GM10248 (cell line): ENCODE measurements around the gene VGLL2.

Source experiments
- CTCF ChIA-PET: fragments of 300-600 bp; sonication (Branson Sonifier 250); formaldehyde crosslinking; extraction: SDS; loops from one replicate; lab custom pipeline; 2021; ENCODE audit warnings: antibody characterized with exemption; lab: Yijun Ruan, JAX
- POLR2A ChIA-PET: fragments of 350-650 bp; sonication (Branson Sonifier 250); formaldehyde crosslinking; extraction: SDS; loops from one replicate; lab custom pipeline; 2020; ENCODE audit warnings: antibody characterized with exemption; lab: Yijun Ruan, JAX
- DNase-seq: peaks from one replicate; pipeline ENCODE4 v3.0.0; 2012; ENCODE audit errors: extremely low spot score
- CTCF ChIP-seq: IDR thresholded peaks from 2 replicates; pipeline ENCODE4 v1.5.1; 2012; ENCODE audit warnings: mild to moderate bottlenecking, low read depth; ENCODE audit errors: extremely low read depth, missing control alignments, control extremely low read depth

Gene VGLL2

GRCh38 chr6:117298941-117299340, 33.6 kb downstream of the VGLL2 start:
- ChIA-PET CTCF (interaction anchor here (1.2 kb wide), 1 partner anchor 18 kb away, joined by 3 read pairs; no protein-coding TSS in a partner anchor), POLR2A (no interaction called here)
- no peak for DNase-seq
- TF ChIP-seq CTCF: no peak

- no peak for TF ChIP-seq CTCF
- CTCF ChIA-PET: interaction anchor here (1.0 kb wide), 1 partner anchor 23 kb away, joined by 3 read pairs; no protein-coding TSS in a partner anchor
- DNase-seq: no peak
- POLR2A ChIA-PET: no interaction called here
These were observed 38.0 kb downstream of the VGLL2 start for GRCh38 chr6:117303323-117303722.

GRCh38 chr6:117304446-117304845, 39.1 kb downstream of the VGLL2 start:
- DNase-seq: no peak
- CTCF ChIA-PET: interaction anchor here (1.0 kb wide), 1 partner anchor 22 kb away, joined by 3 read pairs; no protein-coding TSS in a partner anchor
- POLR2A ChIA-PET: no interaction called here
- no peak for TF ChIP-seq CTCF

- no peak for TF ChIP-seq CTCF
- ChIA-PET POLR2A (no interaction called here), CTCF (no interaction called here)
- no peak for DNase-seq
These were observed 41.0 kb downstream of the VGLL2 start for GRCh38 chr6:117306227-117306790.

GRCh38 chr6:117307655-117308054, 42.3 kb downstream of the VGLL2 start:
- no peak for TF ChIP-seq CTCF
- POLR2A ChIA-PET: no interaction called here
- CTCF ChIA-PET: no interaction called here
- no peak for DNase-seq

- POLR2A ChIA-PET: no interaction called here
- TF ChIP-seq CTCF: no peak
- CTCF ChIA-PET: no interaction called here
- no peak for DNase-seq
These were observed 43.7 kb downstream of the VGLL2 start for GRCh38 chr6:117309069-117309468.

- no peak for DNase-seq
- TF ChIP-seq CTCF: no peak
- ChIA-PET POLR2A (no interaction called here), CTCF (no interaction called here)
These were observed 44.3 kb downstream of the VGLL2 start for GRCh38 chr6:117309611-117310010.
